ENCODE measurements around the gene CALD1. TPM values are rescaled to one million over a fixed set of nuclear protein-coding genes. Genes with fewer than 3 reads are reported as not detected.
A peak's percentile ranks its signal among the peaks of the same experiment; 100 is the strongest.

CALD1 gene
- total and polyA plus RNA-seq, 7 donors: 16.8 to 59.5 (median 25.0) TPM

- no peak for DNase-seq
- TF ChIP-seq, protein P1, sequence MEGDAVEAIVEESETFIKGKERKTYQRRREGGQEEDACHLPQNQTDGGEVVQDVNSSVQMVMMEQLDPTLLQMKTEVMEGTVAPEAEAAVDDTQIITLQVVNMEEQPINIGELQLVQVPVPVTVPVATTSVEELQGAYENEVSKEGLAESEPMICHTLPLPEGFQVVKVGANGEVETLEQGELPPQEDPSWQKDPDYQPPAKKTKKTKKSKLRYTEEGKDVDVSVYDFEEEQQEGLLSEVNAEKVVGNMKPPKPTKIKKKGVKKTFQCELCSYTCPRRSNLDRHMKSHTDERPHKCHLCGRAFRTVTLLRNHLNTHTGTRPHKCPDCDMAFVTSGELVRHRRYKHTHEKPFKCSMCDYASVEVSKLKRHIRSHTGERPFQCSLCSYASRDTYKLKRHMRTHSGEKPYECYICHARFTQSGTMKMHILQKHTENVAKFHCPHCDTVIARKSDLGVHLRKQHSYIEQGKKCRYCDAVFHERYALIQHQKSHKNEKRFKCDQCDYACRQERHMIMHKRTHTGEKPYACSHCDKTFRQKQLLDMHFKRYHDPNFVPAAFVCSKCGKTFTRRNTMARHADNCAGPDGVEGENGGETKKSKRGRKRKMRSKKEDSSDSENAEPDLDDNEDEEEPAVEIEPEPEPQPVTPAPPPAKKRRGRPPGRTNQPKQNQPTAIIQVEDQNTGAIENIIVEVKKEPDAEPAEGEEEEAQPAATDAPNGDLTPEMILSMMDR (IDR thresholded peaks at IDR 0.05): no peak
- Histone ChIP-seq H3K27me3 (ENCODE audit: insufficient read depth in 3 of 3, low read length in 2 of 3) (no peaks in the 10 kb centered on the region), H3K9me3 (no peaks in the 10 kb centered on the region), H3K4me3 (no peak overlapping the region), H3K27ac (peak overlapping the region; percentile 33), H3K36me3 (ENCODE audit: insufficient read depth in 1 of 2, low read depth in 1 of 2) (no peaks in the 10 kb centered on the region), H3K4me1 (peaks cover 5% of the 10 kb centered on the region)
- WGBS, 3 donors: 57 to 63% (median 61%) methylated on average over 7 of the region's 7 CpGs
- intact Hi-C loops (cut with DNase I): no loop called here
- no peak for ATAC-seq
Measured at GRCh38 chr7:134856091-134856490, 76.7 kb downstream of the CALD1 start.

DNA sequence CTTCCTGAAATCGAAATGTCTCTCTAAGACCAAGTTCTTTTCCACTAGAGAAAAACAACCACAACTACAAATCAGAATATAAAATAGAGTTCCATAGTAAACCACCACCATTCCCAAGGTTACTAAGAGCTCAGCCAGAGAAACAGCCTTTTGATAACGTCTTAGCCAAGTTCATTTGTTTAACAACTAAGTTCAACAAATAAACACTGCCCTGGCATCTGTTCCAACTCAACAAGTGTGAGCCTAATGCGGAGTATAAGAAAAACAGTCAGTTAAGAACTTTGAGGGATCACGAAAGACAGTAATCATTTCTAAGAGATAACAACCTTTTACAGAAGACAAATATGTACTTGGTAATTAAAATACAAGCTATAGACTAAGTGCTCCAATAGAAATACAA is 77.3 kb downstream of the CALD1 start:
- intact Hi-C loops (cut with DNase I): no loop called here
- H3K27ac ChIP-seq: peak overlapping the region; percentile 33
- H3K9me3 ChIP-seq: no peaks in the 10 kb centered on the region
- no peaks in the 10 kb centered on the region for H3K27me3 ChIP-seq (ENCODE audit: insufficient read depth in 3 of 3, low read length in 2 of 3)
- H3K4me3 ChIP-seq: no peak overlapping the region
- DNase-seq: no peak
- TF ChIP-seq, protein P1 (IDR thresholded peaks at IDR 0.05): no peak
- ATAC-seq: no peak
- WGBS, 3 donors: 67 to 77% (median 68%) methylated on average over 4 of the region's 4 CpGs
- peaks cover 5% of the 10 kb centered on the region for H3K4me1 ChIP-seq
- no peaks in the 10 kb centered on the region for H3K36me3 ChIP-seq (ENCODE audit: insufficient read depth in 1 of 2, low read depth in 1 of 2)

DNA sequence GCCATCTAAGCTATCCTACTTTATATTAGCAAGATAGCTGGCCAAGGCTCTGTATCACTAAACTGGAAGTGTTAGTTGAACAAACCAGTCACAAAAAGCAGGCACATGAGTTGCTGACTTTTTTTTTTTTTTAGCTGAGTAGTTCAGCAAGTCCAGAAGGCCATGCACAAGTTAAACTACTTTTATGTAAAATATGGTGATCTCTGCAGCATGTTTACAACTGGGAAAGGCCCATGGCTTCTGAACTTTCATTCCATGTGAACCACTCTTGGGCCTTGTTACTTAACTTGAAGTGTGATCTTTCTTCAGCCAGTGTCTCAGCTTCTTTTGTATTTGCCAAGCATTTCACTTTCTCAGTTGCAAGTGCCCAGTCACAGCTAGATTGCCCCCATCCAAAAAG is 78.5 kb downstream of the CALD1 start:
- TF ChIP-seq, protein P1 (IDR thresholded peaks at IDR 0.05): no peak
- ATAC-seq: no peak
- H3K27me3 ChIP-seq (ENCODE audit: insufficient read depth in 3 of 3, low read length in 2 of 3): no peaks in the 10 kb centered on the region
- intact Hi-C loops (cut with DNase I): no loop called here
- H3K9me3 ChIP-seq: no peaks in the 10 kb centered on the region
- H3K36me3 ChIP-seq (ENCODE audit: insufficient read depth in 1 of 2, low read depth in 1 of 2): no peaks in the 10 kb centered on the region
- no peak overlapping the region for H3K4me3 ChIP-seq
- peaks cover 5% of the 10 kb centered on the region for H3K4me1 ChIP-seq
- no peak for DNase-seq
- no peak overlapping the region for H3K27ac ChIP-seq

GRCh38 chr7:134859783-134860182 is 80.3 kb downstream of the CALD1 start:
- H3K27ac ChIP-seq: no peak overlapping the region
- TF ChIP-seq, protein P1 (IDR thresholded peaks at IDR 0.05): no peak
- no peaks in the 10 kb centered on the region for H3K9me3 ChIP-seq
- 91 to 100% (median 97%) methylated on average over 1 of the region's 1 CpG for WGBS, 3 donors
- no peaks in the 10 kb centered on the region for H3K36me3 ChIP-seq (ENCODE audit: insufficient read depth in 1 of 2, low read depth in 1 of 2)
- H3K27me3 ChIP-seq (ENCODE audit: insufficient read depth in 3 of 3, low read length in 2 of 3): no peaks in the 10 kb centered on the region
- peaks cover 5% of the 10 kb centered on the region for H3K4me1 ChIP-seq
- intact Hi-C loops (cut with DNase I): no loop called here
- H3K4me3 ChIP-seq: no peak overlapping the region
- ATAC-seq (no peak), DNase-seq (no peak)

All from psoas muscle (tissue), 8 donors.